ENCODE results near the gene EME1.

Gene EME1

DNA sequence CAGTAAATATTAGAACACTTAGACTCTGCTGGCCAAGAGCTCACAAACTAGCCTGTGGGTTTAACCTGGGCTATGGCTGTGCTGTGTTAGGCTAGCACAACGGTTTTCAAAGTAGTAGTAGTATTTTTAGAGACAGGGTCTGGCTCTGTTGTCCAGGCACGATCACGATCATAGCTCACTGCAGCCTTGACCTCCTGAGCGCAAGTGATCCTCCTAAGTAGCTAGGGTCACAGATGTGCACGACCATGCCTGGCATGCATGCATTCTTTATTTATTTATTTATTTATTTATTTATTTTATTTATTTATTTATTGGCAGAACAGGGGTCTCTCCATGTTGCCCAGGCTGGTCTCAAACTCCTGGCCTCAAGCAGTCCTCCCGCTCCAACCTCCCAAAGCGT is 10.4 kb upstream of the EME1 start:
- peaks cover 47% of the 10 kb centered on the region for H3K36me3 ChIP-seq (ENCODE audit: insufficient read depth, low read length)

DNA sequence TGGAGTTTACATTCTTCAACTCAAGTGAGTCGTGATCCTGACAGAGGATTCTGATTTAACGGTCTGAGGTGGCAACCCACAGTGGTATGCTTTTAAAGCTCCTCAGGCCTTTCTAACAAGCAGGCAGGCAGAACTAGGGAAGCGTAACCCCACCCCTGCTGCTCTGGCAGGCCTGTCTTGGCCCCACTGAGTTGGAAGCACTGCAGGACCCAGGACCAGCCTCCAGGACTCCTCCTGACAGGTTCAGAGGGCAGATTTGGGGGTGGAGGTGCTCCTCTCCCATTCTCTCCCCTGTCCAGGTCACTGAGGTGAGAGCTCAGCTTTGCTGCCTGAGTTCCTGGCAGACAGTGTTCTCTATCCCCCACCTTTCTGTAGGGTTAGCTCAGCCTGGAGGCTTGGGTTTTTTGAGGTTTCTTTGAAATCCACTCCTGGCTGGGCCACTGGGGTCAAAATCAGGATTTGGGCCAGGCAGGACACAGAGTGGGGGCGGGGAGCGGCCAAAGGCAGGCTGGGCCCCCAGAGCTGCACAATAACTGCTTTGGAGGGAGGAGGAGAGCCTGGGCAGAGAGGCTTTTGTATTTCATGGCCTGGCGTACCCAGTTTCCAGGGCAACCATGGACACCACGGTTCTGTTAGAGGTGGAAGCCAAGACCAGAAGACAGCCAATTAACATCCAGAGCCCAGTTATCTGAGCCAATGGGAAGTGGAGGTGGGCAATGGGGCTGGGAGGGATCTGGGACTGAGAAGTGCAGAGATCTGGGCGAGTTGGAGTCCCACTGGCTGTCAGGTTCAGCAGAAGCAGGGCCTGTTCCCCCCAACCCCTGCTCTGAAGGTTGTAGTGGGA is 9.6 kb upstream of the EME1 start:
- Histone ChIP-seq H2AFZ (ENCODE audit: low read length) (no peak overlapping the region), H3K79me2 (ENCODE audit: insufficient read depth, low read length) (no peaks in the 10 kb centered on the region), H3F3A (ENCODE audit: insufficient read depth, low read length) (no peaks in the 10 kb centered on the region), H4K20me1 (ENCODE audit: insufficient read depth, low read length) (no peaks in the 10 kb centered on the region), H3K4me1 (ENCODE audit: insufficient read depth, low read length, severe bottlenecking) (peaks cover 6% of the 10 kb centered on the region), H3K27ac (ENCODE audit: low read depth, low read length, poor library complexity, severe bottlenecking) (no peak overlapping the region), H3K4me3 (ENCODE audit: low read depth, low read length, poor library complexity, severe bottlenecking) (no peak overlapping the region), H3K9ac (ENCODE audit: low read length) (no peak overlapping the region), H3K9me2 (ENCODE audit: low read depth, low read length) (no peaks in the 10 kb centered on the region), H3K36me3 (ENCODE audit: insufficient read depth, low read length) (peaks cover 47% of the 10 kb centered on the region), H3K9me3 (ENCODE audit: low read length) (no peaks in the 10 kb centered on the region), H3K27me3 (ENCODE audit: insufficient read depth, low read length) (no peaks in the 10 kb centered on the region), H3K4me2 (ENCODE audit: low read length) (no peak overlapping the region)
- no peak for TF ChIP-seq EZH2 (IDR thresholded peaks at IDR 0.05; ENCODE audit: borderline replicate concordance, low read length)
- TF ChIP-seq, protein P1, sequence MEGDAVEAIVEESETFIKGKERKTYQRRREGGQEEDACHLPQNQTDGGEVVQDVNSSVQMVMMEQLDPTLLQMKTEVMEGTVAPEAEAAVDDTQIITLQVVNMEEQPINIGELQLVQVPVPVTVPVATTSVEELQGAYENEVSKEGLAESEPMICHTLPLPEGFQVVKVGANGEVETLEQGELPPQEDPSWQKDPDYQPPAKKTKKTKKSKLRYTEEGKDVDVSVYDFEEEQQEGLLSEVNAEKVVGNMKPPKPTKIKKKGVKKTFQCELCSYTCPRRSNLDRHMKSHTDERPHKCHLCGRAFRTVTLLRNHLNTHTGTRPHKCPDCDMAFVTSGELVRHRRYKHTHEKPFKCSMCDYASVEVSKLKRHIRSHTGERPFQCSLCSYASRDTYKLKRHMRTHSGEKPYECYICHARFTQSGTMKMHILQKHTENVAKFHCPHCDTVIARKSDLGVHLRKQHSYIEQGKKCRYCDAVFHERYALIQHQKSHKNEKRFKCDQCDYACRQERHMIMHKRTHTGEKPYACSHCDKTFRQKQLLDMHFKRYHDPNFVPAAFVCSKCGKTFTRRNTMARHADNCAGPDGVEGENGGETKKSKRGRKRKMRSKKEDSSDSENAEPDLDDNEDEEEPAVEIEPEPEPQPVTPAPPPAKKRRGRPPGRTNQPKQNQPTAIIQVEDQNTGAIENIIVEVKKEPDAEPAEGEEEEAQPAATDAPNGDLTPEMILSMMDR (IDR thresholded peaks at IDR 0.05; ENCODE audit: low read length), result no peak

More for the DNA sequence above, 10.4 kb upstream of the EME1 start:
- peaks cover 6% of the 10 kb centered on the region for H3K4me1 ChIP-seq (ENCODE audit: insufficient read depth, low read length, severe bottlenecking)
- H3F3A ChIP-seq (ENCODE audit: insufficient read depth, low read length), result no peaks in the 10 kb centered on the region
- H3K4me3 ChIP-seq (ENCODE audit: low read depth, low read length, poor library complexity, severe bottlenecking), result no peak overlapping the region
- TF ChIP-seq, protein P1 (IDR thresholded peaks at IDR 0.05; ENCODE audit: low read length), result no peak
- no peak for TF ChIP-seq EZH2 (IDR thresholded peaks at IDR 0.05; ENCODE audit: borderline replicate concordance, low read length)
- no peaks in the 10 kb centered on the region for H4K20me1 ChIP-seq (ENCODE audit: insufficient read depth, low read length)
- no peak overlapping the region for H2AFZ ChIP-seq (ENCODE audit: low read length)
- H3K27ac ChIP-seq (ENCODE audit: low read depth, low read length, poor library complexity, severe bottlenecking), result no peak overlapping the region
- H3K9me2 ChIP-seq (ENCODE audit: low read depth, low read length), result no peaks in the 10 kb centered on the region
- no peaks in the 10 kb centered on the region for H3K9me3 ChIP-seq (ENCODE audit: low read length)
- no peaks in the 10 kb centered on the region for H3K79me2 ChIP-seq (ENCODE audit: insufficient read depth, low read length)
- no peak overlapping the region for H3K9ac ChIP-seq (ENCODE audit: low read length)
- H3K4me2 ChIP-seq (ENCODE audit: low read length), result no peak overlapping the region
- no peaks in the 10 kb centered on the region for H3K27me3 ChIP-seq (ENCODE audit: insufficient read depth, low read length)

DNA sequence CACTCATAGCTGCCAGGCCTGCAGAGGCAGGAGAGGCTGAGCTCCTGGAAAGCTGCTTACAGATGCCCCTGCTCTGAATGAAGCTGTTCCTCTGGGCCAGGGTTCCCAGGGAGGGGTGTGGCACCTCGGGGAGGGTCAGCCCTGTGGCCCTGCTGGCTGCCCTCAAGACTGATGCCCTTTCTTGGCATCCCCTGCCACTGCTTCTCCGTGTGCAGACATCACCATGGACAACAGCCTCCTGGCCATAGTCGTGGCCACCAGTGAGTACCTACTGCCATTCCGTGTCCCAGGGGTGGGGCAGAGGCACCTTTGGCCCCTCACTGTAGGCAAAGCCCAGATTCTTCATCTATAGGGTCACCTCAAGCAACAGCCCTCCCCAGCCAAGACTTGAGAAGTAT is 9.0 kb upstream of the EME1 start:
- Histone ChIP-seq H3K4me2 (ENCODE audit: low read length) (no peak overlapping the region), H3K27ac (ENCODE audit: low read depth, low read length, poor library complexity, severe bottlenecking) (no peak overlapping the region), H2AFZ (ENCODE audit: low read length) (no peak overlapping the region), H3K9me2 (ENCODE audit: low read depth, low read length) (no peaks in the 10 kb centered on the region), H3K9ac (ENCODE audit: low read length) (no peak overlapping the region), H3K36me3 (ENCODE audit: insufficient read depth, low read length) (peaks cover 47% of the 10 kb centered on the region), H3F3A (ENCODE audit: insufficient read depth, low read length) (no peaks in the 10 kb centered on the region), H4K20me1 (ENCODE audit: insufficient read depth, low read length) (no peaks in the 10 kb centered on the region), H3K79me2 (ENCODE audit: insufficient read depth, low read length) (no peaks in the 10 kb centered on the region), H3K27me3 (ENCODE audit: insufficient read depth, low read length) (no peaks in the 10 kb centered on the region), H3K4me3 (ENCODE audit: low read depth, low read length, poor library complexity, severe bottlenecking) (no peak overlapping the region), H3K4me1 (ENCODE audit: insufficient read depth, low read length, severe bottlenecking) (peaks cover 6% of the 10 kb centered on the region), H3K9me3 (ENCODE audit: low read length) (no peaks in the 10 kb centered on the region)
- TF ChIP-seq EZH2 (IDR thresholded peaks at IDR 0.05; ENCODE audit: borderline replicate concordance, low read length), result no peak
- TF ChIP-seq, protein P1 (IDR thresholded peaks at IDR 0.05; ENCODE audit: low read length), result no peak

All from OCI-LY1 (cell line).